K562 (cell line): ENCODE results near the gene SH2D4B. TPM values are rescaled to one million over a fixed set of nuclear protein-coding genes. Genes with fewer than 3 reads are reported as not detected.

Experiments used
- CBX3 ChIP-seq, 2 experiments: IDR thresholded peaks; 1 replicate in 1 of 2; 2 replicates in 1 of 2; pipeline ENCODE4 v1.6.1; 2012; ENCODE audit warnings: inconsistent platforms in 2 of 2, low read length in 2 of 2, borderline replicate concordance in 1 of 2, control low read depth in 1 of 2
- KDM2B ChIP-seq: fragments of 250-450 bp; sonication (Bioruptor Pico); IDR thresholded peaks from 2 replicates; pipeline ENCODE4 v1.8.0; 2021; ENCODE audit warnings: mild to moderate bottlenecking, moderate library complexity
- PCBP1 ChIP-seq: fragments of 200-400 bp; formaldehyde crosslinking; IDR thresholded peaks from 2 replicates; pipeline ENCODE4 v1.6.1; 2018; ENCODE audit warnings: mild to moderate bottlenecking, low read depth, low read length; ENCODE audit not compliant: poor library complexity, severe bottlenecking
- SAFB ChIP-seq: fragments of 200-400 bp; formaldehyde crosslinking; IDR thresholded peaks from 2 replicates; pipeline ENCODE4 v1.6.1; 2017; ENCODE audit warnings: low read depth, low read length, borderline replicate concordance
- SMARCA4 ChIP-seq: fragments of 450-650 bp; IDR thresholded peaks from 2 replicates; pipeline ENCODE4 v1.6.1; 2016
- TFAP4 ChIP-seq: sonication (generic); formaldehyde crosslinking; IDR thresholded peaks from 2 replicates; pipeline ENCODE4 v1.8.0; 2022; ENCODE audit warnings: missing genetic modification reagents, mild to moderate bottlenecking, moderate library complexity, borderline replicate concordance
- TRIM28 ChIP-seq: fragments of 450-650 bp; IDR thresholded peaks from 2 replicates; pipeline ENCODE4 v1.6.1; 2017
- ZNF318 ChIP-seq, 2 experiments: fragments of 450-650 bp; IDR thresholded peaks; 2 replicates each; pipeline ENCODE4 v1.6.1; 2016; ENCODE audit warnings: mild to moderate bottlenecking in 2 of 2, borderline replicate concordance in 1 of 2, low read depth in 1 of 2, moderate library complexity in 1 of 2
- polyA plus RNA-seq, 8 experiments: library from polyadenylated mRNA; depleted of rRNA in 4 of 8; stranded (reverse) in 5 of 8; unstranded in 3 of 8; fragments of >200 nt; fragmentation: Nextera tagmentation in 2 of 8; fragmentation: Illumina TruSeq in 1 of 8; extraction: Ambion mirVana in 2 of 8; extraction: Trizol in 1 of 8; gene quantifications; 2 replicates each; pipeline versions ENCODE4 v1.2.1 to v1.2.3, GENCODE V29; 2011 to 2014; ENCODE audit warnings: inconsistent platforms in 1 of 8, missing spikeins in 1 of 8
- total RNA-seq, 7 experiments: library from RNA; depleted of rRNA in 6 of 7; stranded (reverse); fragments of >200 nt in 6 of 7; fragmentation: Illumina TruSeq in 2 of 7; extraction: Trizol in 2 of 7; gene quantifications; 2 replicates each; pipeline versions ENCODE4 v1.2.1 to v1.2.3, GENCODE V29; 2011 to 2021; ENCODE audit warnings: low replicate concordance in 1 of 7
- TF ChIP-seq, protein P1 (sequence below), 2 experiments: fragments of 450-650 bp; formaldehyde crosslinking in 1 of 2; IDR thresholded peaks; 2 replicates each; pipeline versions ENCODE4 v1.4.0 to v1.6.1; 2014 to 2020; ENCODE audit warnings: mild to moderate bottlenecking in 2 of 2, borderline replicate concordance in 1 of 2, low read depth in 1 of 2

The SH2D4B gene
- total and polyA plus RNA-seq, 9 of the 15 experiments (the other 6 are each of a cell fraction or from before 2014, with no cell fraction given), result 0.03 to 0.14 (median 0.04) TPM; not detected in 4

GRCh38 chr10:80504158-80504811 is 33.4 kb upstream of the SH2D4B start (continued):
- no peak for TF ChIP-seq ZNF318 (IDR thresholded peaks at IDR 0.05; ENCODE audit: borderline replicate concordance in 1 of 2, low read depth in 1 of 2)
- peak; percentile 47; the same call in 1 of the 2 replicates for TF ChIP-seq TFAP4 (CRISPR knock-in tag)
- no peak for TF ChIP-seq KDM2B (CRISPR knock-in tag)
- no peak for TF ChIP-seq PCBP1
- TF ChIP-seq TRIM28, result 0 out of 2 replicates have a peak, but pooled peaks have one; percentile 16
- TF ChIP-seq, protein P1, sequence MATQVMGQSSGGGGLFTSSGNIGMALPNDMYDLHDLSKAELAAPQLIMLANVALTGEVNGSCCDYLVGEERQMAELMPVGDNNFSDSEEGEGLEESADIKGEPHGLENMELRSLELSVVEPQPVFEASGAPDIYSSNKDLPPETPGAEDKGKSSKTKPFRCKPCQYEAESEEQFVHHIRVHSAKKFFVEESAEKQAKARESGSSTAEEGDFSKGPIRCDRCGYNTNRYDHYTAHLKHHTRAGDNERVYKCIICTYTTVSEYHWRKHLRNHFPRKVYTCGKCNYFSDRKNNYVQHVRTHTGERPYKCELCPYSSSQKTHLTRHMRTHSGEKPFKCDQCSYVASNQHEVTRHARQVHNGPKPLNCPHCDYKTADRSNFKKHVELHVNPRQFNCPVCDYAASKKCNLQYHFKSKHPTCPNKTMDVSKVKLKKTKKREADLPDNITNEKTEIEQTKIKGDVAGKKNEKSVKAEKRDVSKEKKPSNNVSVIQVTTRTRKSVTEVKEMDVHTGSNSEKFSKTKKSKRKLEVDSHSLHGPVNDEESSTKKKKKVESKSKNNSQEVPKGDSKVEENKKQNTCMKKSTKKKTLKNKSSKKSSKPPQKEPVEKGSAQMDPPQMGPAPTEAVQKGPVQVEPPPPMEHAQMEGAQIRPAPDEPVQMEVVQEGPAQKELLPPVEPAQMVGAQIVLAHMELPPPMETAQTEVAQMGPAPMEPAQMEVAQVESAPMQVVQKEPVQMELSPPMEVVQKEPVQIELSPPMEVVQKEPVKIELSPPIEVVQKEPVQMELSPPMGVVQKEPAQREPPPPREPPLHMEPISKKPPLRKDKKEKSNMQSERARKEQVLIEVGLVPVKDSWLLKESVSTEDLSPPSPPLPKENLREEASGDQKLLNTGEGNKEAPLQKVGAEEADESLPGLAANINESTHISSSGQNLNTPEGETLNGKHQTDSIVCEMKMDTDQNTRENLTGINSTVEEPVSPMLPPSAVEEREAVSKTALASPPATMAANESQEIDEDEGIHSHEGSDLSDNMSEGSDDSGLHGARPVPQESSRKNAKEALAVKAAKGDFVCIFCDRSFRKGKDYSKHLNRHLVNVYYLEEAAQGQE (IDR thresholded peaks at IDR 0.05; ENCODE audit: borderline replicate concordance), result peak; percentile 24; the same call in 1 of the 2 replicates
- TF ChIP-seq, protein P1 (CRISPR knock-in tag; IDR thresholded peaks at IDR 0.05; ENCODE audit: low read depth), result no peak
- peak in 1 of 2 experiments; percentile 59; a peak in 1 of 3 replicates for TF ChIP-seq CBX3 (IDR thresholded peaks at IDR 0.05; ENCODE audit: borderline replicate concordance in 1 of 2, low read length in 2 of 2)
- TF ChIP-seq SMARCA4, result peak; percentile 88
- no peak for TF ChIP-seq SAFB
